ENCODE results near the gene SLC23A2. TPM values are rescaled to one million over a fixed set of nuclear protein-coding genes. Genes with fewer than 3 reads are reported as not detected.
A peak's percentile ranks its signal among the peaks of the same experiment; 100 is the strongest.

The SLC23A2 gene
- total RNA-seq, 1 donor from 2014 or later, result 12.5 TPM

- DNase-seq (ENCODE audit: low spot score), result no peak
Measured at GRCh38 chr20:4966826-4967751, 34.2 kb downstream of the SLC23A2 start.

GRCh38 chr20:4962241-4962855 is 39.0 kb downstream of the SLC23A2 start:
- DNase-seq (ENCODE audit: low spot score), result no peak

- peak; percentile 57 for DNase-seq (ENCODE audit: low spot score)
Measured at GRCh38 chr20:4961746-4962145, 39.6 kb downstream of the SLC23A2 start.

GRCh38 chr20:4959592-4959991 is 41.7 kb downstream of the SLC23A2 start:
- no peak for DNase-seq (ENCODE audit: low spot score)

GRCh38 chr20:4957939-4958362 is 43.4 kb downstream of the SLC23A2 start:
- DNase-seq (ENCODE audit: low spot score), result no peak

- DNase-seq (ENCODE audit: low spot score), result no peak
Measured at GRCh38 chr20:4957187-4957586, 44.1 kb downstream of the SLC23A2 start.

GRCh38 chr20:4956200-4956810 is 45.0 kb downstream of the SLC23A2 start:
- peak; percentile 66 for DNase-seq (ENCODE audit: low spot score)

GRCh38 chr20:4953881-4954280 is 47.4 kb downstream of the SLC23A2 start:
- DNase-seq (ENCODE audit: low spot score), result no peak

GRCh38 chr20:4952229-4952628 is 49.1 kb downstream of the SLC23A2 start:
- no peak for DNase-seq (ENCODE audit: low spot score)

GRCh38 chr20:4951299-4951698 is 50.0 kb downstream of the SLC23A2 start:
- DNase-seq (ENCODE audit: low spot score), result peak; percentile 71

- DNase-seq (ENCODE audit: low spot score), result no peak
Measured at GRCh38 chr20:4950841-4951240, 50.5 kb downstream of the SLC23A2 start.

- DNase-seq (ENCODE audit: low spot score), result no peak
Measured at GRCh38 chr20:4950437-4950836, 50.9 kb downstream of the SLC23A2 start.

GRCh38 chr20:4949833-4950178 is 51.5 kb downstream of the SLC23A2 start:
- DNase-seq (ENCODE audit: low spot score), result no peak

- no peak for DNase-seq (ENCODE audit: low spot score)
Measured at GRCh38 chr20:4947817-4948559, 53.3 kb downstream of the SLC23A2 start.

GRCh38 chr20:4946986-4947385 is 54.3 kb downstream of the SLC23A2 start:
- no peak for DNase-seq (ENCODE audit: low spot score)

- no peak for DNase-seq (ENCODE audit: low spot score)
Measured at GRCh38 chr20:4946585-4946984, 54.7 kb downstream of the SLC23A2 start.

GRCh38 chr20:4944518-4945313 is 56.6 kb downstream of the SLC23A2 start:
- DNase-seq (ENCODE audit: low spot score), result no peak

GRCh38 chr20:4942331-4942730 is 59.0 kb downstream of the SLC23A2 start:
- no peak for DNase-seq (ENCODE audit: low spot score)

GRCh38 chr20:4937407-4938319 is 63.6 kb downstream of the SLC23A2 start:
- no peak for DNase-seq (ENCODE audit: low spot score)

- no peak for DNase-seq (ENCODE audit: low spot score)
Measured at GRCh38 chr20:4936851-4937406, 64.4 kb downstream of the SLC23A2 start.

All from umbilical cord (tissue), 2 donors.